ENCODE data around the gene KLRC2.
"Not testable (repeated sequence)": the region's sequence is repeated elsewhere in the genome, so short reads cannot be mapped to it uniquely, and the experiment has no call there.

KLRC2 gene

GRCh38 chr12:10420334-10420733 lies 15.5 kb downstream of the KLRC2 start, which contains the start of gene KLRC3:
Gene KLRC3, minus strand, starts transcription at chr12:10420595. Its CDS starts 45 bp downstream, at chr12:10420550.
- H3K4me1 ChIP-seq (ENCODE audit: low read length); H2AFZ ChIP-seq (ENCODE audit: low read depth, low read length); H4K20me1 ChIP-seq (ENCODE audit: insufficient read depth, low read length); H3K4me2 ChIP-seq (ENCODE audit: low read length); H3K4me3 ChIP-seq (ENCODE audit: low read length); H3K27ac ChIP-seq (ENCODE audit: low read length); H3K79me2 ChIP-seq (ENCODE audit: low read length); H3K36me3 ChIP-seq (replicated peaks; ENCODE audit: low read depth, low read length); H3K9me3 ChIP-seq (ENCODE audit: insufficient read depth, low read length); H3K27me3 ChIP-seq (ENCODE audit: low read depth, low read length); H3K9ac ChIP-seq (ENCODE audit: low read length): not testable (repeated sequence)

GRCh38 chr12:10409392-10409791 lies 26.4 kb downstream of the KLRC2 start, which contains the start of gene KLRC4:
Gene KLRC4, minus strand, starts transcription at chr12:10409757. Its CDS starts 182 bp downstream, at chr12:10409575.
- 0 out of 2 replicates have a peak, but pooled peaks cover 6% of the 10 kb centered on the region for H3K9me3 ChIP-seq (ENCODE audit: insufficient read depth, low read length)
- no peaks in the 10 kb centered on the region for H3K27me3 ChIP-seq (ENCODE audit: low read depth, low read length)
- H3K27ac ChIP-seq (ENCODE audit: low read length): no peak within 1 kb of the TSS
- H3K4me1 ChIP-seq (ENCODE audit: low read length): peaks cover 27% of the 10 kb centered on the region
- no peaks in the 10 kb centered on the region for H3K79me2 ChIP-seq (ENCODE audit: low read length)
- H3K9ac ChIP-seq (ENCODE audit: low read length): no peak within 1 kb of the TSS
- peaks cover 4% of the 10 kb centered on the region for H3K36me3 ChIP-seq (replicated peaks; ENCODE audit: low read depth, low read length)
- no peak for TF ChIP-seq EZH2phosphoT487 (IDR thresholded peaks at IDR 0.05; ENCODE audit: low read depth)
- TF ChIP-seq CTCF (IDR thresholded peaks at IDR 0.05; ENCODE audit: low read depth, low read length): no peak
- no peak within 1 kb of the TSS for H3K4me3 ChIP-seq (ENCODE audit: low read length)
- no peak within 1 kb of the TSS for H3K4me2 ChIP-seq (ENCODE audit: low read length)
- no peak within 1 kb of the TSS for H2AFZ ChIP-seq (ENCODE audit: low read depth, low read length)
- no peaks in the 10 kb centered on the region for H4K20me1 ChIP-seq (ENCODE audit: insufficient read depth, low read length)

- H3K27ac ChIP-seq (ENCODE audit: low read length): no peak overlapping the region
- no peak overlapping the region for H3K4me2 ChIP-seq (ENCODE audit: low read length)
- no peaks in the 10 kb centered on the region for H3K79me2 ChIP-seq (ENCODE audit: low read length)
- H4K20me1 ChIP-seq (ENCODE audit: insufficient read depth, low read length): no peaks in the 10 kb centered on the region
- peaks cover 4% of the 10 kb centered on the region for H3K36me3 ChIP-seq (replicated peaks; ENCODE audit: low read depth, low read length)
- no peak overlapping the region for H2AFZ ChIP-seq (ENCODE audit: low read depth, low read length)
- H3K4me1 ChIP-seq (ENCODE audit: low read length): peaks cover 27% of the 10 kb centered on the region
- no peak overlapping the region for H3K4me3 ChIP-seq (ENCODE audit: low read length)
- 0 out of 2 replicates have a peak, but pooled peaks cover 6% of the 10 kb centered on the region for H3K9me3 ChIP-seq (ENCODE audit: insufficient read depth, low read length)
- TF ChIP-seq EZH2phosphoT487 (IDR thresholded peaks at IDR 0.05; ENCODE audit: low read depth): no peak
- no peak for TF ChIP-seq CTCF (IDR thresholded peaks at IDR 0.05; ENCODE audit: low read depth, low read length)
- no peak overlapping the region for H3K9ac ChIP-seq (ENCODE audit: low read length)
- H3K27me3 ChIP-seq (ENCODE audit: low read depth, low read length): no peaks in the 10 kb centered on the region
Observed at GRCh38 chr12:10408842-10409241, 27.0 kb downstream of the KLRC2 start.

GRCh38 chr12:10406725-10407124 lies 29.1 kb downstream of the KLRC2 start:
- H3K27me3 ChIP-seq (ENCODE audit: low read depth, low read length): no peaks in the 10 kb centered on the region

More at GRCh38 chr12:10406725-10407124, 29.1 kb downstream of the KLRC2 start:
- Histone ChIP-seq H3K79me2 (ENCODE audit: low read length) (no peaks in the 10 kb centered on the region), H3K4me2 (ENCODE audit: low read length) (peak overlapping the region; percentile 54), H3K9me3 (ENCODE audit: insufficient read depth, low read length) (0 out of 2 replicates have a peak, but pooled peaks cover 6% of the 10 kb centered on the region), H2AFZ (ENCODE audit: low read depth, low read length) (peak overlapping the region; percentile 73; the same call in 1 of the 2 replicates), H3K4me1 (ENCODE audit: low read length) (peaks cover 27% of the 10 kb centered on the region), H3K4me3 (ENCODE audit: low read length) (no peak overlapping the region), H3K27ac (ENCODE audit: low read length) (no peak overlapping the region), H3K36me3 (replicated peaks; ENCODE audit: low read depth, low read length) (peaks cover 4% of the 10 kb centered on the region), H4K20me1 (ENCODE audit: insufficient read depth, low read length) (no peaks in the 10 kb centered on the region), H3K9ac (ENCODE audit: low read length) (no peak overlapping the region)
- TF ChIP-seq EZH2phosphoT487 (IDR thresholded peaks at IDR 0.05; ENCODE audit: low read depth) (no peak), CTCF (IDR thresholded peaks at IDR 0.05; ENCODE audit: low read depth, low read length) (no peak)
